ENCODE results near the gene ZDHHC7. TPM values are rescaled to one million over a fixed set of nuclear protein-coding genes. Genes with fewer than 3 reads are reported as not detected.
A peak's percentile ranks its signal among the peaks of the same experiment; 100 is the strongest.

The ZDHHC7 gene
- total and polyA plus RNA-seq, 9 of the 15 experiments (the other 6 are each of a cell fraction or from before 2014, with no cell fraction given), result 1.7 to 49.7 (median 37.4) TPM

- BruUV-seq (replicated peaks), result no TSS peak
- TF ChIP-seq ASH1L (IDR thresholded peaks at IDR 0.05; ENCODE audit: borderline replicate concordance, low read depth, partially characterized antibody), result no peak
- TF ChIP-seq ZNF232 (CRISPR knock-in tag; IDR thresholded peaks at IDR 0.05), result no peak
- TF ChIP-seq, protein P1, sequence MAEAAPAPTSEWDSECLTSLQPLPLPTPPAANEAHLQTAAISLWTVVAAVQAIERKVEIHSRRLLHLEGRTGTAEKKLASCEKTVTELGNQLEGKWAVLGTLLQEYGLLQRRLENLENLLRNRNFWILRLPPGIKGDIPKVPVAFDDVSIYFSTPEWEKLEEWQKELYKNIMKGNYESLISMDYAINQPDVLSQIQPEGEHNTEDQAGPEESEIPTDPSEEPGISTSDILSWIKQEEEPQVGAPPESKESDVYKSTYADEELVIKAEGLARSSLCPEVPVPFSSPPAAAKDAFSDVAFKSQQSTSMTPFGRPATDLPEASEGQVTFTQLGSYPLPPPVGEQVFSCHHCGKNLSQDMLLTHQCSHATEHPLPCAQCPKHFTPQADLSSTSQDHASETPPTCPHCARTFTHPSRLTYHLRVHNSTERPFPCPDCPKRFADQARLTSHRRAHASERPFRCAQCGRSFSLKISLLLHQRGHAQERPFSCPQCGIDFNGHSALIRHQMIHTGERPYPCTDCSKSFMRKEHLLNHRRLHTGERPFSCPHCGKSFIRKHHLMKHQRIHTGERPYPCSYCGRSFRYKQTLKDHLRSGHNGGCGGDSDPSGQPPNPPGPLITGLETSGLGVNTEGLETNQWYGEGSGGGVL (CRISPR knock-in tag; IDR thresholded peaks at IDR 0.05), result no peak
- peak; percentile 30; the same call in 1 of the 2 replicates for TF ChIP-seq SOX6 (IDR thresholded peaks at IDR 0.05)
- TF ChIP-seq NONO (IDR thresholded peaks at IDR 0.05; ENCODE audit: low read depth in 2 of 2, low read length in 1 of 2), result 0 out of 4 replicates have a peak, but pooled peaks of 1 of the 2 experiments have one; percentile 30
- TF ChIP-seq ZNF41 (CRISPR knock-in tag; conservative IDR thresholded peaks at IDR 0.05), result no peak
- TF ChIP-seq, protein P2, sequence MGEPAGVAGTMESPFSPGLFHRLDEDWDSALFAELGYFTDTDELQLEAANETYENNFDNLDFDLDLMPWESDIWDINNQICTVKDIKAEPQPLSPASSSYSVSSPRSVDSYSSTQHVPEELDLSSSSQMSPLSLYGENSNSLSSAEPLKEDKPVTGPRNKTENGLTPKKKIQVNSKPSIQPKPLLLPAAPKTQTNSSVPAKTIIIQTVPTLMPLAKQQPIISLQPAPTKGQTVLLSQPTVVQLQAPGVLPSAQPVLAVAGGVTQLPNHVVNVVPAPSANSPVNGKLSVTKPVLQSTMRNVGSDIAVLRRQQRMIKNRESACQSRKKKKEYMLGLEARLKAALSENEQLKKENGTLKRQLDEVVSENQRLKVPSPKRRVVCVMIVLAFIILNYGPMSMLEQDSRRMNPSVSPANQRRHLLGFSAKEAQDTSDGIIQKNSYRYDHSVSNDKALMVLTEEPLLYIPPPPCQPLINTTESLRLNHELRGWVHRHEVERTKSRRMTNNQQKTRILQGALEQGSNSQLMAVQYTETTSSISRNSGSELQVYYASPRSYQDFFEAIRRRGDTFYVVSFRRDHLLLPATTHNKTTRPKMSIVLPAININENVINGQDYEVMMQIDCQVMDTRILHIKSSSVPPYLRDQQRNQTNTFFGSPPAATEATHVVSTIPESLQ (CRISPR knock-in tag; IDR thresholded peaks at IDR 0.05), result no peak
- TF ChIP-seq, protein P3, sequence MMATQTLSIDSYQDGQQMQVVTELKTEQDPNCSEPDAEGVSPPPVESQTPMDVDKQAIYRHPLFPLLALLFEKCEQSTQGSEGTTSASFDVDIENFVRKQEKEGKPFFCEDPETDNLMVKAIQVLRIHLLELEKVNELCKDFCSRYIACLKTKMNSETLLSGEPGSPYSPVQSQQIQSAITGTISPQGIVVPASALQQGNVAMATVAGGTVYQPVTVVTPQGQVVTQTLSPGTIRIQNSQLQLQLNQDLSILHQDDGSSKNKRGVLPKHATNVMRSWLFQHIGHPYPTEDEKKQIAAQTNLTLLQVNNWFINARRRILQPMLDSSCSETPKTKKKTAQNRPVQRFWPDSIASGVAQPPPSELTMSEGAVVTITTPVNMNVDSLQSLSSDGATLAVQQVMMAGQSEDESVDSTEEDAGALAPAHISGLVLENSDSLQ (IDR thresholded peaks at IDR 0.05), result no peak
- TF ChIP-seq E2F5 (CRISPR knock-in tag; IDR thresholded peaks at IDR 0.05), result no peak
- TF ChIP-seq SMAD2 (IDR thresholded peaks at IDR 0.05; ENCODE audit: low read depth, low read length), result no peak
- no peak for TF ChIP-seq NUFIP1 (IDR thresholded peaks at IDR 0.05; ENCODE audit: partially characterized antibody)
- TF ChIP-seq YBX1 (IDR thresholded peaks at IDR 0.05), result no peak
- no peak for TF ChIP-seq RBFOX2 (IDR thresholded peaks at IDR 0.05; ENCODE audit: low read depth, low read length)
- TF ChIP-seq ILK (tag; IDR thresholded peaks at IDR 0.05; ENCODE audit: borderline replicate concordance, low read depth), result no peak
- TF ChIP-seq ZC3H8 (IDR thresholded peaks at IDR 0.05), result 0 out of 2 replicates have a peak, but pooled peaks have one; percentile 10
- no peak for TF ChIP-seq FOXJ3 (CRISPR knock-in tag; IDR thresholded peaks at IDR 0.05)
These were observed 40.7 kb downstream of the ZDHHC7 start for GRCh38 chr16:84970447-84971127.

More at GRCh38 chr16:84970447-84971127, 40.7 kb downstream of the ZDHHC7 start:
- H2AFZ ChIP-seq (ENCODE audit: low read depth, low read length), result no peak overlapping the region
- H3K27me3 ChIP-seq (ENCODE audit: control insufficient read depth in 2 of 2, insufficient read depth in 2 of 2, low read length in 2 of 2), result peaks cover 0 to 19% of the 10 kb centered on the region in 2 experiments; a peak in 3 of 5 replicates
- H4K20me1 ChIP-seq (replicated peaks; ENCODE audit: control insufficient read depth, insufficient read depth, low read length), result 0 out of 2 replicates have a peak, but pooled peaks cover 4% of the 10 kb centered on the region
- no peak overlapping the region for H3K4me3 ChIP-seq
- CTCF ChIA-PET (ENCODE audit: low intra/inter-chr PET ratio), result interaction anchor here (0.5 to 3.2 kb wide), 9 partner anchors 12 to 1014 kb away, joined by 3 to 47 read pairs (median 4); no protein-coding TSS in a partner anchor
- DNase-seq (ENCODE audit: extremely low read depth in 1 of 4, low spot score in 3 of 4), result peak; percentile 83 to 93 (median 85)
- in situ Hi-C loops (cut with MboI) (loop anchor here (5.0 kb wide), 3 partner anchors 43 to 458 kb away; no protein-coding TSS in a partner anchor), intact Hi-C loops (cut with micrococcal nuclease) (loop anchor here (1.0 to 5.0 kb wide), 5 partner anchors 18 to 460 kb away; no protein-coding TSS in a partner anchor)
- WGBS (ENCODE audit: insufficient coverage, low coverage, missing lambda C conversion rate), result 10% methylated on average over 18 of the region's 18 CpGs
- H3K9me3 ChIP-seq (replicated peaks; ENCODE audit: control insufficient read depth, insufficient read depth, low read depth, low read length), result peaks cover 5% of the 10 kb centered on the region; the same call in 1 of the 2 replicates
- peak; percentile 96 for FAIRE-seq
- H3K27ac ChIP-seq (ENCODE audit: extremely low read depth, low read depth, low read length), result no peak overlapping the region
- POLR2A ChIA-PET, result interaction anchor here (0.6 to 3.1 kb wide), 9 partner anchors 19 to 356 kb away, joined by 3 to 8 read pairs (median 3); no protein-coding TSS in a partner anchor
- peak; percentile 86 for ATAC-seq
- no peak overlapping the region for H3K4me2 ChIP-seq (ENCODE audit: insufficient read depth, low read length)
- no peaks in the 10 kb centered on the region for H3K79me2 ChIP-seq (ENCODE audit: control insufficient read depth, insufficient read depth, low read length)
- H3K36me3 ChIP-seq (ENCODE audit: control insufficient read depth, insufficient read depth, low read length), result peaks cover 21% of the 10 kb centered on the region; the same call in 1 of the 3 replicates
- H3K4me1 ChIP-seq (replicated peaks in 1 of 2; ENCODE audit: control insufficient read depth in 2 of 2, insufficient read depth in 2 of 2, low read length in 2 of 2), result peaks cover 13 to 51% of the 10 kb centered on the region in 2 experiments; a peak in 4 of 5 replicates
- no peak overlapping the region for H3K9ac ChIP-seq (ENCODE audit: insufficient read depth in 1 of 2, low read depth in 2 of 2, low read length in 2 of 2)
- H3K9me1 ChIP-seq (ENCODE audit: control insufficient read depth, insufficient read depth, low read length), result peaks cover 6% of the 10 kb centered on the region

Measured in K562 (cell line).